HEK293 (cell line): Measurements from ENCODE around the gene PER1.

Experiments used
- FEZF1 ChIP-seq: fragments of 450-650 bp; formaldehyde crosslinking; IDR thresholded peaks from 2 replicates; pipeline ENCODE4 v1.5.1; 2016; ENCODE audit warnings: missing biosample characterization, missing genetic modification characterization
- GLIS1 ChIP-seq: fragments of 450-650 bp; formaldehyde crosslinking; IDR thresholded peaks from 2 replicates; pipeline ENCODE4 v1.5.1; 2016; ENCODE audit warnings: missing biosample characterization, missing genetic modification characterization
- INSM2 ChIP-seq: fragments of 450-650 bp; formaldehyde crosslinking; IDR thresholded peaks from 2 replicates; pipeline ENCODE4 v1.5.1; 2016; ENCODE audit warnings: missing biosample characterization, missing genetic modification characterization
- KLF16 ChIP-seq: fragments of 450-650 bp; formaldehyde crosslinking; IDR thresholded peaks from 2 replicates; pipeline ENCODE4 v1.5.1; 2017; ENCODE audit warnings: missing biosample characterization, missing genetic modification characterization
- KLF7 ChIP-seq: fragments of 450-650 bp; formaldehyde crosslinking; IDR thresholded peaks from 2 replicates; pipeline ENCODE4 v1.5.1; 2016; ENCODE audit warnings: missing biosample characterization, missing genetic modification characterization, borderline replicate concordance
- MZF1 ChIP-seq: fragments of 450-650 bp; formaldehyde crosslinking; IDR thresholded peaks from 2 replicates; pipeline ENCODE4 v1.5.1; 2017; ENCODE audit warnings: missing biosample characterization, missing genetic modification characterization, borderline replicate concordance
- OVOL3 ChIP-seq: fragments of 450-650 bp; formaldehyde crosslinking; IDR thresholded peaks from 2 replicates; pipeline ENCODE4 v1.5.1; 2016; ENCODE audit warnings: missing biosample characterization, missing genetic modification characterization
- PRDM2 ChIP-seq: fragments of 450-650 bp; formaldehyde crosslinking; IDR thresholded peaks from 2 replicates; pipeline ENCODE4 v1.5.1; 2016; ENCODE audit warnings: missing biosample characterization, missing genetic modification characterization, borderline replicate concordance
- PRDM6 ChIP-seq: fragments of 450-650 bp; formaldehyde crosslinking; IDR thresholded peaks from 2 replicates; pipeline ENCODE4 v1.5.1; 2017; ENCODE audit warnings: missing biosample characterization, missing genetic modification characterization
- SALL2 ChIP-seq: fragments of 450-650 bp; formaldehyde crosslinking; IDR thresholded peaks from 2 replicates; pipeline ENCODE4 v1.5.0; 2017; ENCODE audit warnings: missing biosample characterization, mild to moderate bottlenecking, missing genetic modification characterization, borderline replicate concordance
- SP3 ChIP-seq: fragments of 450-650 bp; formaldehyde crosslinking; IDR thresholded peaks from 2 replicates; pipeline ENCODE4 v1.5.1; 2016; ENCODE audit warnings: missing biosample characterization, missing genetic modification characterization
- YY1 ChIP-seq: fragments of 450-650 bp; formaldehyde crosslinking; IDR thresholded peaks from 2 replicates; pipeline ENCODE4 v1.5.1; 2018; ENCODE audit warnings: missing biosample characterization, missing genetic modification characterization
- ZNF221 ChIP-seq: fragments of 450-650 bp; formaldehyde crosslinking; IDR thresholded peaks from 2 replicates; pipeline ENCODE4 v1.5.1; 2017; ENCODE audit warnings: missing biosample characterization, missing genetic modification characterization, borderline replicate concordance
- ZNF335 ChIP-seq: fragments of 450-650 bp; formaldehyde crosslinking; conservative IDR thresholded peaks from 2 replicates; pipeline ENCODE4 v1.5.1; 2016; ENCODE audit warnings: missing biosample characterization, missing genetic modification characterization
- ZNF341 ChIP-seq: fragments of 450-650 bp; formaldehyde crosslinking; IDR thresholded peaks from 2 replicates; pipeline ENCODE4; 2016; ENCODE audit warnings: low read depth, missing biosample characterization, missing genetic modification characterization
- ZNF510 ChIP-seq: fragments of 450-650 bp; formaldehyde crosslinking; IDR thresholded peaks from 2 replicates; pipeline ENCODE4 v1.5.1; 2018; ENCODE audit warnings: mild to moderate bottlenecking, missing genetic modification characterization, missing biosample characterization; ENCODE audit not compliant: insufficient replicate concordance
- ZSCAN23 ChIP-seq: fragments of 450-650 bp; formaldehyde crosslinking; IDR thresholded peaks from 2 replicates; pipeline ENCODE4 v1.5.1; 2016; ENCODE audit warnings: missing biosample characterization, missing genetic modification characterization
- TF ChIP-seq, protein P1 (sequence below): fragments of 450-650 bp; formaldehyde crosslinking; IDR thresholded peaks from 2 replicates; pipeline ENCODE4 v1.5.1; 2017; ENCODE audit warnings: missing biosample characterization, mild to moderate bottlenecking, missing genetic modification characterization, moderate library complexity
- TF ChIP-seq, protein P2 (sequence below): fragments of 450-650 bp; formaldehyde crosslinking; IDR thresholded peaks from 2 replicates; pipeline ENCODE4 v1.5.1; 2016; ENCODE audit warnings: missing biosample characterization, missing genetic modification characterization
- TF ChIP-seq, protein P3 (sequence below): fragments of 450-650 bp; formaldehyde crosslinking; IDR thresholded peaks from 2 replicates; pipeline ENCODE4 v1.5.1; 2016; ENCODE audit warnings: missing biosample characterization, missing genetic modification characterization
- TF ChIP-seq, protein P4 (sequence below): fragments of 450-650 bp; formaldehyde crosslinking; conservative IDR thresholded peaks from 2 replicates; pipeline ENCODE4 v1.5.1; 2016; ENCODE audit warnings: low read depth, missing biosample characterization, missing genetic modification characterization

The PER1 gene

GRCh38 chr17:8125154-8125946 is 26.9 kb downstream of the PER1 start (continued):
- no peak for TF ChIP-seq PRDM2 (tag by site-specific recombination)
- peak; percentile 31; the same call in 1 of the 2 replicates for TF ChIP-seq MZF1 (tag by site-specific recombination)
- TF ChIP-seq SALL2 (tag by site-specific recombination) = no peak
- TF ChIP-seq, protein P1, sequence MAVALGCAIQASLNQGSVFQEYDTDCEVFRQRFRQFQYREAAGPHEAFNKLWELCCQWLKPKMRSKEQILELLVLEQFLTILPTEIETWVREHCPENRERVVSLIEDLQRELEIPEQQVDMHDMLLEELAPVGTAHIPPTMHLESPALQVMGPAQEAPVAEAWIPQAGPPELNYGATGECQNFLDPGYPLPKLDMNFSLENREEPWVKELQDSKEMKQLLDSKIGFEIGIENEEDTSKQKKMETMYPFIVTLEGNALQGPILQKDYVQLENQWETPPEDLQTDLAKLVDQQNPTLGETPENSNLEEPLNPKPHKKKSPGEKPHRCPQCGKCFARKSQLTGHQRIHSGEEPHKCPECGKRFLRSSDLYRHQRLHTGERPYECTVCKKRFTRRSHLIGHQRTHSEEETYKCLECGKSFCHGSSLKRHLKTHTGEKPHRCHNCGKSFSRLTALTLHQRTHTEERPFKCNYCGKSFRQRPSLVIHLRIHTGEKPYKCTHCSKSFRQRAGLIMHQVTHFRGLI = peak; percentile 65; the same call in 1 of the 2 replicates
- TF ChIP-seq OVOL3 (tag by site-specific recombination) = peak; percentile 59; the same call in 1 of the 2 replicates
- TF ChIP-seq ZNF510 (tag by site-specific recombination) = peak; percentile 12
- TF ChIP-seq, protein P2, sequence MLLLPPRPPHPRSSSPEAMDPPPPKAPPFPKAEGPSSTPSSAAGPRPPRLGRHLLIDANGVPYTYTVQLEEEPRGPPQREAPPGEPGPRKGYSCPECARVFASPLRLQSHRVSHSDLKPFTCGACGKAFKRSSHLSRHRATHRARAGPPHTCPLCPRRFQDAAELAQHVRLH = peak; percentile 92
- TF ChIP-seq PRDM6 (tag by site-specific recombination) = no peak
- TF ChIP-seq ZNF341 (tag by site-specific recombination) = 0 out of 2 replicates have a peak, but pooled peaks have one; percentile 8
- TF ChIP-seq, protein P3, sequence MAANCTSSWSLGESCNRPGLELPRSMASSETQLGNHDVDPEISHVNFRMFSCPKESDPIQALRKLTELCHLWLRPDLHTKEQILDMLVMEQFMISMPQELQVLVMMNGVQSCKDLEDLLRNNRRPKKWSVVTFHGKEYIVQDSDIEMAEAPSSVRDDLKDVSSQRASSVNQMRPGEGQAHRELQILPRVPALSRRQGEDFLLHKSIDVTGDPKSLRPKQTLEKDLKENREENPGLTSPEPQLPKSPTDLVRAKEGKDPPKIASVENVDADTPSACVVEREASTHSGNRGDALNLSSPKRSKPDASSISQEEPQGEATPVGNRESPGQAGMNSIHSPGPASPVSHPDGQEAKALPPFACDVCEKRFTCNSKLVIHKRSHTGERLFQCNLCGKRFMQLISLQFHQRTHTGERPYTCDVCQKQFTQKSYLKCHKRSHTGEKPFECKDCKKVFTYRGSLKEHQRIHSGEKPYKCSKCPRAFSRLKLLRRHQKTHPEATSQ (tag by site-specific recombination) = no peak
- peak; percentile 42; the same call in 1 of the 2 replicates for TF ChIP-seq ZNF335 (tag by site-specific recombination)
- TF ChIP-seq KLF16 = peak; percentile 75; the same call in 1 of the 2 replicates
- TF ChIP-seq ZSCAN23 (tag by site-specific recombination) = peak; percentile 7; the same call in 1 of the 2 replicates
- TF ChIP-seq KLF7 = no peak
- TF ChIP-seq ZNF221 (tag by site-specific recombination) = peak; percentile 84
- TF ChIP-seq GLIS1 (tag by site-specific recombination) = no peak
- TF ChIP-seq SP3 (tag by site-specific recombination) = peak; percentile 24
- TF ChIP-seq INSM2 (tag by site-specific recombination) = 0 out of 2 replicates have a peak, but pooled peaks have one; percentile 52
- peak; percentile 61 for TF ChIP-seq YY1
- TF ChIP-seq, protein P4, sequence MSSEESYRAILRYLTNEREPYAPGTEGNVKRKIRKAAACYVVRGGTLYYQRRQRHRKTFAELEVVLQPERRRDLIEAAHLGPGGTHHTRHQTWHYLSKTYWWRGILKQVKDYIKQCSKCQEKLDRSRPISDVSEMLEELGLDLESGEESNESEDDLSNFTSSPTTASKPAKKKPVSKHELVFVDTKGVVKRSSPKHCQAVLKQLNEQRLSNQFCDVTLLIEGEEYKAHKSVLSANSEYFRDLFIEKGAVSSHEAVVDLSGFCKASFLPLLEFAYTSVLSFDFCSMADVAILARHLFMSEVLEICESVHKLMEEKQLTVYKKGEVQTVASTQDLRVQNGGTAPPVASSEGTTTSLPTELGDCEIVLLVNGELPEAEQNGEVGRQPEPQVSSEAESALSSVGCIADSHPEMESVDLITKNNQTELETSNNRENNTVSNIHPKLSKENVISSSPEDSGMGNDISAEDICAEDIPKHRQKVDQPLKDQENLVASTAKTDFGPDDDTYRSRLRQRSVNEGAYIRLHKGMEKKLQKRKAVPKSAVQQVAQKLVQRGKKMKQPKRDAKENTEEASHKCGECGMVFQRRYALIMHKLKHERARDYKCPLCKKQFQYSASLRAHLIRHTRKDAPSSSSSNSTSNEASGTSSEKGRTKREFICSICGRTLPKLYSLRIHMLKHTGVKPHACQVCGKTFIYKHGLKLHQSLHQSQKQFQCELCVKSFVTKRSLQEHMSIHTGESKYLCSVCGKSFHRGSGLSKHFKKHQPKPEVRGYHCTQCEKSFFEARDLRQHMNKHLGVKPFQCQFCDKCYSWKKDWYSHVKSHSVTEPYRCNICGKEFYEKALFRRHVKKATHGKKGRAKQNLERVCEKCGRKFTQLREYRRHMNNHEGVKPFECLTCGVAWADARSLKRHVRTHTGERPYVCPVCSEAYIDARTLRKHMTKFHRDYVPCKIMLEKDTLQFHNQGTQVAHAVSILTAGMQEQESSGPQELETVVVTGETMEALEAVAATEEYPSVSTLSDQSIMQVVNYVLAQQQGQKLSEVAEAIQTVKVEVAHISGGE (tag by site-specific recombination) = peak; percentile 94
- TF ChIP-seq FEZF1 = no peak
